Measurements from ENCODE around the gene ARHGEF16.

ARHGEF16 gene

GRCh38 chr1:3522564-3523265, 68.2 kb downstream of the ARHGEF16 start:
- peak; percentile 1 for DNase-seq

- DNase-seq: no peak
Measured at GRCh38 chr1:3523980-3524379, 69.5 kb downstream of the ARHGEF16 start.

- no peak for DNase-seq
Measured at GRCh38 chr1:3524556-3525203, 70.2 kb downstream of the ARHGEF16 start.

DNA sequence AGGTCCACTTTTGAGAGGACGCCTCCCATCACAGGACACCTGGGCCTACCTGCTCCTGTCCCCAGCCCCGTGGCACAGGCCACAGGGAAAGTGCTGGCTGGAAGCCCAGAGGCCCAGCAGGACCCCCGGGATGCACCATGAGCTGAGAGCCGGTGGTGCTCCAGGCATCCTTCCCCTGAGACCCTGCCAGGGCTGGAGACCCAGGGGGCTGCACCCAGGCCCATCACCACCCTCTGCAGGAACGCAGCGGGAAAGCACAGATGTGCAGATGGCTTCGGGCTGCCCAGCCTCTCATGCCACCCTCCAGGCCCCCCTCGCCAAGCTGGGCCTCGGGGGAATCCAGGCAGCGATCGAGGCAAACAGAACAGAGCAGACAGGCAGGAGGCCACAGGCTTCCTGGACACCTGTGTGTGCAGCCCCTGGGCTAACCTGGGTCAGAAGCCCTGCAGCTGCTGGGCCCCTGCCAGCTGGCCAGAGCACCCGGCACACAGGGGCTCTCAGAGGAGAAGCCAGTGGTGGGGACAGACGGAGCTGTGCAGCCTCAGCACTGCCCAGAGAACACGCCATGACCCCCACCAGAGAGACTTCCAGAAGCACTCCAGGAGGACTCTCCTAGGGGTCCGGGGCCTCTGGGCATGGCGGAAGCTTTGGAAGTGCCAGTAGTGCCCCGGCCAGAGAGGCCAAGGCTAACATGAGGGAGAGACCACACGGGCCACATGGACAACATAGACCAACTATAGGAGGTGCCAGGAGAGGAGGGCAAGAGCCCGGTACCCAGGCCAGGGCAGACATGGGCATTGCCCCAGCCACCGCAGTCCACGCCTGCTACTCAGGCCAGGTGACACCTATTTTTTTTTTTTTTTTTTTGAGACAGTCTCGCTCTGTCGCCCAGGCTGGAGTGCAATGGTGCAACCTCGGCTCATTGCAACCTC, 71.4 kb downstream of the ARHGEF16 start:
- peak; percentile 44 for DNase-seq

DNA sequence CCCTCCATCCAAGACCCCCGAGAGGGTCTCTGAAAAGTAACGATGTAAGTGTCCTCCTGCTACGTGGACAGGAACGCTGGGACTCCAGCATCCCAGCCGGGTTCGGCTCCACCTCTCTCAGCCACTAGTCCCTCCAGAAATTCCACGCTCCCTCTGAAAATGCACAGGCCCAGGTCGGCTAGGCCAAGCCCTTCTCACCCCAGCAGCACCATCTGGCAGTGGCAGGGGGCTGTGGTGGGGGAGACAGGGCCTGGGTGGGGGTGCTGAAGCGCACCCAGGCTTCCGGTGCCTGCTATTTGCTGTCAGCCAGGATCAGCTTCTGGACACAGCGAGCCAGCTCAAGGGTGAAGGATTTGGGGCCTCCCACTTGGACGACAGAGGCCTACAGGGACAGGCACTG, 73.3 kb downstream of the ARHGEF16 start:
- DNase-seq: no peak

DNA sequence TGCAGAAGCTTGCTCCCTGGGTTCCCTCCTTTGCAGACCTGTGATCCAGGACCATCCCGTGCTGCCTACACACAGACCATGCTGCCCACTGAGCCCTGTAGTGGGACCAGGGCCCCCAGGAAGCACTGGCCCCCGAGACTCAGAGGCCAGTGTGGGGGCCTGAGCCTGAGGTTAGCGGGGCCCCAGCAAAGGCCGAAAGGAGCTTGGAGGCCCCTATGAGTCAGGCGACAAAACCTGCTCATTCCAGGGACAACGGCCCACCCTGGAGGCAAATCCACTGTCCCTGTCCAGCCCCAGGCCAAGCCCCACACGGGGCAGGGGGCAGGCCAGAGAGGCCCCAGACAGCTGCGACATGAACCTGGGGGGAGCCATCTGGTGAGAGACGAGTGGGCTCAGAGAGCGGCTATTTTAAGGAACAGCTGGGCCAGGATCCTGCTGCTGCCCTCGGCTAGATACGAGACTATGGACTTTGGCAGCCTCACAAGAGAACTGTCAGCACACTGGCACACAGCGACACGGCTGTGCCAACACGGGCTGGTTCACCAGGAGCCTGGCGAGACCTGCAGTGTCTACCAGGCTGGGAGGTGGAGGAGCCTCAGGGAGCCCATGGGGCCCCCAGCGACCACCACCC, 74.7 kb downstream of the ARHGEF16 start:
- DNase-seq: no peak

DNA sequence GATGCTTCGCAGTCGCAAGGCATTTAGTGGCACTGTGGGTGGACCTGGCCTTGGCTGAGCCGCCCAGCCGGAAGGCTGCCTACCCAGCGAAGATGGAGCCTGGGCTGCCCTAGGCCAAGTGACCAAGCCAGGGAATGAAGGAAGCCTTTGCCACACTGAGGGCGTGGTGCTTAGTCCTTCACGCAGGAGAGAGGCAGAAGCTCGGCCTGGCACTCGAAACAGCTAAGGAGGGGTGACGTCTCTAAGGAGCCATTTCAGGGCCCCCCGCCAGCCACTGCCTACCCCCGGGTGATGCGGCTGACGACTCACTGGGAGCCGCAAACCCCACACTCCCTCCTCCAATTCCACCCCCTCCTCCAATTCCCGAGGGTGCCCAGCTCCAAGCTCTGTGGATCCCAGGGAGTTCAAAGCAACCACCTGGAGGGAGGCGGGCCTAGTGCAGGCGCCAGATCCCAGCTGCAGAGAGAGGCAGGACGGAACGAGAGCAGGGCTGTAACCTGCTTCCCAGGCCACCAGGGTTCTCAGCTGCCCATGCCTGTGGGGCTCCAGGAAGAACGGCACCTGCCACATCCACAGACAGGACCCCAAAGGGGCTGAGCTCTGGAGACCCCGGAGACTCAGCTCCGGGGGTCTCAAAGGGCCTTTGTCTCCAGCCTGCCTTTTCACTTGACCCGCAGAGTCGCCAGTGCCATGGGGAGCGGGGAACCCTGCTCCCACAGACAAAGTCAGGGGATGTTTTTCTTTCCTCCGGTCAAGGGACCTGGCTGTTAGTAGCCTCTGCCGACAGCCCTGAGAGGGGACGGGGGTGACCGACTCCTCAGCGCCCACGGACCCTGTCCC, 75.8 kb downstream of the ARHGEF16 start:
- DNase-seq: peak; percentile 46
